SH-SY5Y (cell line): ENCODE data around the gene FMNL2.

ENCODE experiments used
- GATA2 ChIP-seq: IDR thresholded peaks from 2 replicates; pipeline ENCODE4 v1.6.1; 2011; ENCODE audit warnings: mild to moderate bottlenecking, low read depth, low read length
- GATA3 ChIP-seq: IDR thresholded peaks from 2 replicates; pipeline ENCODE4 v1.6.1; 2011; ENCODE audit warnings: low read depth, mild to moderate bottlenecking, low read length, moderate library complexity

FMNL2 gene

GRCh38 chr2:152432765-152433164 is 97.8 kb downstream of the FMNL2 start:
- TF ChIP-seq GATA3: no peak
- TF ChIP-seq GATA2: no peak

- no peak for TF ChIP-seq GATA2
- TF ChIP-seq GATA3: no peak
Observed at GRCh38 chr2:152433289-152433688, 98.3 kb downstream of the FMNL2 start.

DNA sequence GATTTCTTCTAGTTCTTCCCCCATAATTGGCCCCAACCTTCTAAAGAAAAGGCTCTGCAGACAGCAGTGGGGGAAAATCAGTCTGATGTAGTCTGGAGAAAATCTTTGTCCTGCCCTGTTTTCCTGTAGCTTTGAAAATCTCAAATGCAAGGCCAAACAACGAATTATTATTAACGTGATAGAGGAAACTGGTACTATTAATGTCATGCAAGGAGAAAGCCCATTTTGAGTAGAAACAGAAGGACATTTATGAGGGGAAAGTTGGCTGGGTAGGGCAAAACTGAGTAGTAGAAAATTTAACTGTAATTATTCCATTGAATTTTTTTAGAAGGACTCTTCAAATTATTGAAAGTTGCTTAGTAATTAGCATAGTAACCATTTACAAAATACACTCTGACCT is 98.8 kb downstream of the FMNL2 start:
- no peak for TF ChIP-seq GATA3
- no peak for TF ChIP-seq GATA2

- TF ChIP-seq GATA2: no peak
Observed at GRCh38 chr2:152434395-152435182, 99.6 kb downstream of the FMNL2 start.

- TF ChIP-seq GATA3 (no peak), GATA2 (no peak)
Observed at GRCh38 chr2:152436148-152436547, 101.2 kb downstream of the FMNL2 start.

GRCh38 chr2:152437276-152438108 is 102.5 kb downstream of the FMNL2 start:
- TF ChIP-seq GATA3: no peak
- no peak for TF ChIP-seq GATA2

- no peak for TF ChIP-seq GATA2
- TF ChIP-seq GATA3: no peak
Observed at GRCh38 chr2:152440049-152440448, 105.1 kb downstream of the FMNL2 start.

- TF ChIP-seq GATA2 (no peak), GATA3 (no peak)
Observed at GRCh38 chr2:152440460-152440859, 105.5 kb downstream of the FMNL2 start.

- TF ChIP-seq GATA3 (no peak), GATA2 (no peak)
Observed at GRCh38 chr2:152441961-152442360, 107.0 kb downstream of the FMNL2 start.

DNA sequence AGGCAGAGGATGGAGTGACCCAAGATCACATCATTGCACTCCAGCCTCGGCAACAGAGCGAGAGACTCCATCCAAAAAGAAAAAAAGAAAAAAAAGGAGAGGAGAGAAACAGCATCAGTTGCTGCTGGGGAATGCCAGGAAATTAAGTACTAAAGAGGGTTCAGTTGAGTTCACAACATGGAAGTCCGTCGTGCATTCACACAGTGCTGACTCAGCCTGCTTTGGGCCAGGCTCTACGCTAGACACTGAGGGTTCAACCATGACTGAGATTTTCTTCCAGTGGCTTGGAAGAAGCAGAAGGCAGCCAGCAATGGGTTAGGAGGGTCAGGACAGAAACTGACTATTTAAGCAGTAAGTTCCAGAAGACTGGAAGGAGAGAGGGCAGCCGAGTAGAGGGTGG is 108.8 kb downstream of the FMNL2 start:
- no peak for TF ChIP-seq GATA2
- no peak for TF ChIP-seq GATA3

DNA sequence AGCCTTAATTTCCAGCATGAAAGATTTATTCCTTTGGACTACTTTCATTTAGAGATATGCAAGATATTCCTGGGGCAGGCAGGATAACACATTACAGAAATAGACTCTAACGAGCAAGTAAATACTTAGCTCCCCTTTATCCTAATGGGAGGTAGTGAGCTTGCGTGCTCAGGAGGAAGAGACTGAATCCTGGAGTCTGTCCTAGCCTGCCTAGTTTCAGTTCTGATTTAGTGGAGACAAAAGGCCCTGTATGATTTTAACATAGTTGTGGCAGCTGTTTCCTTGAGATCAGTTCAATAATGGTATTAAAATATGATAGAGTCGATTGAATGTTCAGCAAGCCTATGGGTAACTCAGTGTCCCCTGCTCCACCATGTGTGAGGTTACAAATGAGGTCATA is 109.5 kb downstream of the FMNL2 start:
- TF ChIP-seq GATA3 (no peak), GATA2 (no peak)

DNA sequence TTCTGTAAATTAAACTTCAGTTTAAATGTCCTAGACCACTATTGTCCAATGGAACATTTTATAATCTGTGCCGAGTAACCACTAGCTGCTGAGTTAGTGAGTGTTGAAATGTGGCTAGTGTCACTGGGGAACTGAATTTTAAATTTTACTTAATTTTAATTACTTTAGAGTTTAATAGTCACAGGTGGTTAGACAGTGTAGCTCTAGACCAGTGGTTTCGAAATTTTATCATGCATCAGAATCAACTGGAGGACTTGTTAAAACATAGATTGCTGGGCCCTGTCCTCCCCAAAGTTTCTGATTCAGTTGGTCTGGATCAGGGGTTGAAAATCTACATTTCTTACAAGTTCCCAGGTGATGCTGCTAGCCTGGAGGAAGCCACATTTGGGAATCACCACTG is 110.4 kb downstream of the FMNL2 start:
- TF ChIP-seq GATA2: no peak
- no peak for TF ChIP-seq GATA3

- TF ChIP-seq GATA3 (no peak), GATA2 (no peak)
Observed at GRCh38 chr2:152445791-152446201, 110.8 kb downstream of the FMNL2 start.

GRCh38 chr2:152446213-152446612 is 111.2 kb downstream of the FMNL2 start:
- no peak for TF ChIP-seq GATA3
- TF ChIP-seq GATA2: no peak

DNA sequence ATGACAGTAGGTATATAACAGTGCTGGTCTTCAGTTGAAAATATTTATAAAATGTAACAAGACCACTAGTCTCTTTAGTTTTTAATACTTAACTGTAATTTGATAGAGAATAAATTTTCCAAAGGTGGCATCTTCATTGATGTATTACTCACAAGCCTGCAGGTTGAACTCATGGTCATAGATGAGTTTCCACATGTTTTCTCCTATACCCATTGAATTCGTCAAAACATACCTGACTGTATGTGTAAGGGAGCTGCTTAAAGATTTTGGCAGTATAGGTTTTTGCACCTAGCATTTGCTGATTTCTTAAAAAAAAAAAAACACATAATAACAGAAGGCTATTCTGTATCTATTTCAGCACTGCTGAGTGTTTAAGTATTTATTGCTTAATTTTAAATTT is 112.9 kb downstream of the FMNL2 start:
- TF ChIP-seq GATA3: no peak
- no peak for TF ChIP-seq GATA2
